Adrenal gland (tissue), 12 donors: Measurements from ENCODE around the gene SLC2A9. TPM values are rescaled to one million over a fixed set of nuclear protein-coding genes. Genes with fewer than 3 reads are reported as not detected.

Experiments
- DNase-seq, 7 donors: peaks; one replicate each; pipeline ENCODE4 v3.0.0-alpha.2; 2019 to 2020
- H3K27ac ChIP-seq, 5 donors: fragments of 200-600 bp; sonication (generic) in 4 of 5; 1 replicate in 3 of 5; 2 replicates in 2 of 5; pipeline versions ENCODE4 v1.5.1 to v1.8.0; 2016 to 2020; ENCODE audit warnings: mild to moderate bottlenecking in 1 of 5
- H3K27me3 ChIP-seq: fragments of 200-600 bp; 2 replicates; pipeline ENCODE4 v1.8.0; 2021
- H3K36me3 ChIP-seq, 2 donors: fragments of 200-600 bp; replicated peaks in 1 of 2; 1 replicate in 1 of 2; 2 replicates in 1 of 2; pipeline versions ENCODE4 v1.5.1 to v1.8.0; 2018 to 2022
- H3K4me1 ChIP-seq, 2 donors: fragments of 200-600 bp; replicated peaks in 1 of 2; 1 replicate in 1 of 2; 2 replicates in 1 of 2; pipeline versions ENCODE4 v1.5.1 to v1.8.0; 2018 to 2021
- H3K4me3 ChIP-seq, 4 donors: fragments of 200-600 bp; sonication (generic) in 3 of 4; one replicate each; pipeline ENCODE4 v1.5.1; 2016 to 2018
- H3K9me3 ChIP-seq, 3 donors: fragments of 200-600 bp; sonication (generic) in 1 of 3; replicated peaks in 1 of 3; 1 replicate in 2 of 3; 2 replicates in 1 of 3; pipeline versions ENCODE4 v1.5.1 to v1.8.0; 2016 to 2021
- CTCF ChIP-seq, 6 experiments: fragments of 450-650 bp in 4 of 6; fragments of 200-600 bp in 2 of 6; sonication (generic) in 1 of 6; IDR thresholded peaks; 1 replicate in 5 of 6; 2 replicates in 1 of 6; pipeline versions ENCODE4 v1.5.1 to v1.8.0; 2016 to 2021; ENCODE audit warnings: antibody characterized with exemption in 6 of 6, mild to moderate bottlenecking in 2 of 6, moderate library complexity in 1 of 6
- POLR2A ChIP-seq, 2 donors: fragments of 450-650 bp; IDR thresholded peaks; one replicate each; pipeline ENCODE4 v1.6.1; 2017; ENCODE audit warnings: antibody characterized with exemption in 2 of 2, mild to moderate bottlenecking in 2 of 2, moderate library complexity in 1 of 2
- WGBS, 4 donors: extraction: QIAGEN DNeasy Blood & Tissue Kit in 2 of 4; methylation state at CpG; one replicate each; pipeline versions ENCODE4 v1.1.5 to v1.1.7; 2013 to 2017; 5-methylcytosine and 5-hydroxymethylcytosine counted together
- intact Hi-C, 2 donors: fragments of 100-400 bp; cut with DNase I; formaldehyde crosslinking; loops; one replicate each; pipeline versions ENCODE4 v1.14.1 to v1.15.0; 2022 to 2023
- polyA plus RNA-seq, 3 donors: library from polyadenylated mRNA; stranded (reverse); fragments of 200-250 nt in 2 of 3; fragments of 350-450 nt in 1 of 3; fragmentation: Illumina TruSeq in 1 of 3; extraction: RNeasy Lipid Tissue Mini Kit (QIAGEN cat#74804) in 1 of 3; gene quantifications; one replicate each; pipeline ENCODE4 v1.2.3, GENCODE V29; 2013 to 2014
- small RNA-seq, 2 donors: library from RNA; depleted of rRNA; stranded (forward); fragments of <200 nt; gene quantifications; one replicate each; pipeline ENCODE3, GENCODE V24; 2016
- total RNA-seq, 9 donors: library from RNA; depleted of rRNA in 4 of 9; stranded (reverse); fragments of >200 nt in 4 of 9; fragments of 120-200 nt in 1 of 9; fragmentation: NEBNext Ultra II Directional in 1 of 9; extraction: Animal tissue kit (Norgen Biotek cat#: 25700) in 1 of 9; gene quantifications; one replicate each; pipeline versions ENCODE4 v1.1.0 to v1.2.4, GENCODE V29; 2013 to 2023
- donor health status: healthy with polysubstance abuse.
- donor health status: Bipolar disorder and iron deficiency.
- donor health status: DM: yes; HTN: yes; CAD: no.
- donor health status: DM: no; HTN: no; CAD: no.
- donor health status: DM: no; HTN: no; CAD: no.
- donor health status: DM: yes; HTN: yes; CAD: no.

SLC2A9 gene
- total and polyA plus RNA-seq, 12 donors: 1.8 to 16.6 (median 8.5) TPM

DNA sequence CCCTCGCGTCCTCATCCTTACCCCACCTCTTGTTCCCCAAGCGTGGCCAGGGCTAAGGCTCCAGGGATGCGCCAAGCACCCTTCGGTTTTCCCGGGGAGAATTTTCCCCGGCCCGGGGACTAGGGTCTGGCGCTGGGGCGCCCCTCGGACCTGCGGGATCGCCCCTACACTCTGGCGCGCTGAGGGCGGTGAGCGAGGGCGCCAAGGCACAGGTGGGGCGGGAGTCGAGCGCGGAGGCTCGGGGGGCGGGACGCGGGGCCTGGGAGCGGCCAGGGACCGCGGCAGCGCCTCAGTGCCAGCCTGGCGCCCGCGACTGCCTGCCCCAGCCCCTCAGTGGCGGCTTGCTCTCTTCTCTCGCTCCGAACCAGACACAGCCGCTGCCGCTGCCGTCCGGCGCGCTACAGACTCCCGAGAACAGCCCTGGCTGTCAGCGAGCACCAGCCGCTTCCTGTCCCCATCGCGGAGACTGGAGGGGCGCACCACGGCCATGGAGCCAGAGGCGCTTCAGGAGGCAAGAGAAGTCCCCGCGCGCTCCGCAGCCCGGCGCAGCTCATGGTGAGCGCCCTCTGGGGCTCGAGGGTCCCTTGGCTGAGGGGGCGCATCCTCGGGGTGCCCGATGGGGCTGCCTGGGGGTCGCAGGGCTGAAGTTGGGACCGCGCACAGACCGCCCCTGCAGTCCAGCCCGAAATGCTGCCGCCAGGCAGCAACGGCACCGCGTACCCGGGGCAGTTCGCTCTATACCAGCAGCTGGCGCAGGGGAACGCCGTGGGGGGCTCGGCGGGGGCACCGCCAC lies 239.8 kb downstream of the SLC2A9 start, which contains the start of gene DRD5:
TSS of gene DRD5 (plus strand) at position 292 of the 793 bp plus-strand sequence. CDS start at position 688, 396 bp downstream.
- Histone ChIP-seq H3K27me3 (peaks cover 22% of the 10 kb centered on the region), H3K4me1 (no peaks in the 10 kb centered on the region), H3K9me3 (no peaks in the 10 kb centered on the region), H3K4me3 (no peak within 1 kb of the TSS), H3K36me3 (no peaks in the 10 kb centered on the region), H3K27ac (no peak within 1 kb of the TSS)
- TF ChIP-seq CTCF (IDR thresholded peaks at IDR 0.05) (no peak), POLR2A (IDR thresholded peaks at IDR 0.05) (no peak)
- WGBS, 4 donors: 4 to 6% (median 6%) methylated on average over 4 to 78 of the region's 78 CpGs
- intact Hi-C loops: no loop called here
- DNase-seq: no peak

Small RNAs within 50 kb of the gene (small RNA-seq; reads per million reads assigned to genes)
- gene RNA5SP154: 0 reads per million in 2 donors

Other genes with a start within 250 kb of the SLC2A9 start
- under 1 TPM in 1 of 9 donors, not detected in 8; 0.11 TPM for gene DRD5, start 239.9 kb downstream of the SLC2A9 start, total RNA-seq
- not detected for gene DRD5, start 239.9 kb downstream of the SLC2A9 start, polyA plus RNA-seq
- gene WDR1, start 95.3 kb upstream of the SLC2A9 start, total RNA-seq: 100 to 1,000 TPM in 7 of 9 donors, 10 to 100 TPM in 2; 84.4 to 219 (median 147) TPM
- gene WDR1, start 95.3 kb upstream of the SLC2A9 start, polyA plus RNA-seq: 100 to 1,000 TPM in 1 of 3 donors, 10 to 100 TPM in 2; 66.5 to 228 (median 67.6) TPM